ENCODE data around the gene OSR1.
A peak's percentile ranks its signal among the peaks of the same experiment; 100 is the strongest.

Gene OSR1

DNA sequence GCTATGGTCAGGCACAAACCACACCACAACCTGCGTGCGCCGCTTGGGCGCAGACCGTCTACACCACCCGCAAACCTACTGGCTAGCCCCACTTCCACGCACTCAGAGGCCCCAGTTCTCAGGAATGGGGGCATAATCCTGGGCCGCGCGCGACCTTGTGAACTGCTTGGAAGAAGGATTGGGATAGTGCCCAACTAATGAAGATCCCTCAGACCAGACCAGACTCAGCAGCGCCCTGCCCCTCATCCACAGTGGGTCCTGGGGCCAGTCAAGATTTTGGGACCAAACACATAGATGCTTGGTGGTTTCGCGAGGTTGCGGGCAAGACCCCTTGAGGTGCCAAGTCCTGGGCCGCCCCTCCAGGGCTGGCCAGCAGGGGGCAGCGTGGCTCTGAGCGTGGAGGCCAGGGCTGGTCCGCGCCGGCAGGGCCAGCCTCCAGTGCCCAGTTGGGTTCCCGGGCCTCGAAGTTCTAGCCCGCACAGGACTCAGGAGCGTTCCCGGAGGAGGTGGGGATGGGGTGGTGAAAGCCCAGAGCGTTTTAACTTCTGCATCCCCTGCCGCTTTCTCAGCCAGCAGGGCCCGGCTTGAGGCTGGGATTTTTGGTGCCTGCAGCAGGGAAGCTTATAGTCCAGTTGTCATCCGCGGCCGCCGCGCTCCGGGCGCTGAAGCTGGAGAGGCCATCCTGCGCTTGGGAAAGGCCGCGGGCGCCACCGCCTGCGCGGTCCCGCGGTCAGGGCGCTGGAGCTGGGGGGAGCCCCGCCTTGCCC is 8.3 kb downstream of the OSR1 start:
- no peaks in the 10 kb centered on the region for H3K27me3 ChIP-seq (ENCODE audit: control insufficient read depth, insufficient read depth, low read length)
- H3K9ac ChIP-seq (ENCODE audit: low read depth, low read length): no peak overlapping the region
- no peaks in the 10 kb centered on the region for H3K9me3 ChIP-seq (replicated peaks; ENCODE audit: low read length)
- peaks cover 6% of the 10 kb centered on the region for H3K4me1 ChIP-seq (ENCODE audit: control insufficient read depth, insufficient read depth, low read length)
- H3K4me2 ChIP-seq (ENCODE audit: low read length): peak overlapping the region; percentile 41
- H3K4me3 ChIP-seq (ENCODE audit: low read length): no peak overlapping the region
- peaks cover 24% of the 10 kb centered on the region for H3K36me3 ChIP-seq (ENCODE audit: insufficient read depth, low read length)

DNA sequence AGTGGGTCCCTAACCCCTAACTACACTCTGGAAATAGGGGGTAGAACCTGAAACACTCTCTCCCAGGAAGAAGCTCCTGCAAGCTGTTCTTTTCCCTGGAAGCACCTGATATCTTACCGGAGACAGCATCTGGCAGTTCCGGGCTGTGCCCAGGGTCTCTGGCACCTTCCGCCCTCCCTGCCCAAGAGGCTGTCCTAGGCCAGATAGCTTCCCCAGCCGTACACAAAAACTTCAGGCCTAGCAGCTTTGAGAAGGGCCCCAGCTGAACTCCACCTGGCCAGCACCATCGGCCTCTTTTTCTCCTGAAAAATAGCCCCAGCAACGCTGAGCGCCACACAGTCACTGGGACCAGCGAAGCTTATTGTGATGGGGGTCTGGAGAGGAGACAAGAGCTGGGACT is 9.7 kb downstream of the OSR1 start:
- Histone ChIP-seq H3K4me2 (ENCODE audit: low read length) (no peak overlapping the region), H3K4me1 (ENCODE audit: control insufficient read depth, insufficient read depth, low read length) (peaks cover 6% of the 10 kb centered on the region), H3K9me3 (replicated peaks; ENCODE audit: low read length) (no peaks in the 10 kb centered on the region), H3K36me3 (ENCODE audit: insufficient read depth, low read length) (peaks cover 24% of the 10 kb centered on the region), H3K9ac (ENCODE audit: low read depth, low read length) (peak overlapping the region; percentile 96), H3K4me3 (ENCODE audit: low read length) (peak overlapping the region; percentile 86), H3K27me3 (ENCODE audit: control insufficient read depth, insufficient read depth, low read length) (no peaks in the 10 kb centered on the region)

DNA sequence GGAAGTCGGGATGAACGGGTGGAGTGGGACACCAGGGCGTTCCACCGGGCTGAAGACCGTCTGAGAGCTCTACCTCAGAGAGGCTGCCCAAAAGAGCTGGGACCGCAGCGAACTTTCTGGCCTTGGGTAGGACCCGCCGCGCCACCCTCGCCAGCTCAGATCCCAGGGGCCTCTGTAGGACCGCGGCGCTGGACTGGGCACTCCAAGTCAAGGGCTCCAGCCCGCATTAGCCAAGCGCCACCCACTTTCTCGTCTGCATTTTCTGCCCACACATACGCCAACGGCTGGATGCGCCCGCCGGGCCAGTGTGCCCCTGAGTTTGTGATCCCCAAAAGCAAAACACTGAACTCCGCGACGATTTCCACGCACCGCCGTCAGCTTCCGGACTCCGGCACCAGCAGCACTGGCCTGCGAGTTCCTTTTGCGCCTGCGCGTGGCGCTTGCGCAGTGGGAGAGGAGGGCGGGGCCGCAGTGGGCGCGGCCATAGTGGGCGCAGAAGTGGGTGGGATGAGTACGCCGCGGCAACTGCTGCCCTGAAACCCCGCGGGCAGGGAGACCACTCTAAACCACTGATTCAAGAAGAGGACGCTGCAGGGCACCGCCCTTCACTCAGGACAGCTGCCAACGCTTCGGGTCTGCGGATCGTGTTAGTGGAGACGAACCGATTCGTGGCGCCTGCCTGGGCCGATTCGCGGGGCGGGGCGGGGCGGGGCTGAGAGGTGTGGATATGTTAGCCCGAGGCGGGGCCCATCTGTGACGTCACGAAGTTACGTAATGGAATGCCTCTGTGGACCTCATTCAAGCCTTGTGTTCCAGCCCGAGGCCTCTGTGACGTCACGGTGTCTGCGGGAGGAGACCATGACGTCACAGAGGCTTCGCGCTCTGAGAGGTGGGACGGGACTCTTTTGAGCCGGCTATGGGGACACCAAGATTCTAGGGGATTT is 10.5 kb downstream of the OSR1 start:
- Histone ChIP-seq H3K4me1 (ENCODE audit: control insufficient read depth, insufficient read depth, low read length) (peaks cover 6% of the 10 kb centered on the region), H3K4me3 (ENCODE audit: low read length) (peak overlapping the region; percentile 86), H3K9ac (ENCODE audit: low read depth, low read length) (peak overlapping the region; percentile 96), H3K9me3 (replicated peaks; ENCODE audit: low read length) (no peaks in the 10 kb centered on the region), H3K36me3 (ENCODE audit: insufficient read depth, low read length) (peaks cover 17% of the 10 kb centered on the region), H3K27me3 (ENCODE audit: control insufficient read depth, insufficient read depth, low read length) (no peaks in the 10 kb centered on the region), H3K4me2 (ENCODE audit: low read length) (peak overlapping the region; percentile 83)

DNA sequence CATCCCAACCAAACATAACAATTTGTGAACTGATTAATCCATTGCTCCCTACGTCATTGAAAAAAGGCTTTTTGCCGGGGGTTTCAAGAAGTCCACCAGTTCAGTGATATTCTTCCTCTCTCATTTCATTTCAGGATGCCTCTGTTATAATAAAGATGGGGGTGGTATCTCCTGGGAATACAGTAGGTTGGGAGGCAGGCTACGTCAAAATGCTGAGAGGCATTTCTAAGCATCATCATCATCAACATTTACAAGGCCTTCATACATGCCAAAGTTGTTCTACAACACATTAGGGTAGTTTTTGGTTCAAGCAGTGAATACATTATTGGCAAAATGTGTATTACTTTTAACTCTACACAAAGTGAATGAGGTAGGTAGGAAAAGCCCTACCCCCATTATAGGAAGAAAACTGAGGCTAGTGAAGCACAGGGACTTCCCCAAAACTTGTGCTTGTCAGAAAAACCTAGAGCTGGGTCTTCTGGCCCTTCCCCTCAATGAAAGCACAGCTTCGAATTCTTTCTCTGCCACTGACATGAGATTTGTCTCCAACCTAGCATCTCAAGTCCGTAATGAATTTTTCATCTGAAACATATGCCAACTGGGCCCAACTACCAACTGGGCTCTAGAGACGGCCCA is 11.3 kb downstream of the OSR1 start:
- Histone ChIP-seq H3K4me2 (ENCODE audit: low read length) (peak overlapping the region; percentile 83), H3K36me3 (ENCODE audit: insufficient read depth, low read length) (peaks cover 10% of the 10 kb centered on the region), H3K4me1 (ENCODE audit: control insufficient read depth, insufficient read depth, low read length) (peaks cover 6% of the 10 kb centered on the region), H3K4me3 (ENCODE audit: low read length) (peak overlapping the region; percentile 86), H3K27me3 (ENCODE audit: control insufficient read depth, insufficient read depth, low read length) (no peaks in the 10 kb centered on the region), H3K9me3 (replicated peaks; ENCODE audit: low read length) (no peaks in the 10 kb centered on the region), H3K9ac (ENCODE audit: low read depth, low read length) (peak overlapping the region; percentile 96)

DNA sequence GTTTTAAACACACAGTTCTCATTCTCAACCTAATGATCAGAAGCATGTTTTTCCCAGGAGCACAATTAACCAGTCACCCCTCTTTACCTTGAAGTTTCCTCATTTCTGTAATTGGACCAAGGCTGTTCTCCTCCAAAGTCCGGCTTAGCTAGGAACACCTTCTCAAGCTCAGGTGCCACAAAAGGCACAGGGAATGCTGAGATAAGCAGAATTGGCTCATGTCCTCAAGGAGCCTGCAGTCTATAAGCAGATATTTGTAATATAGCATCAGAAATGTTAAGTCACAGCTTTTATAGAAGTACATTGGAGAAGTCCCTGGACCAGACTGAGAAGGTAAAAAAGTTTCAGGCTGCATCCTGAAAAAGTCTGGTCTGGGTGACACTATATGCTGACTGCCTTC is 20.7 kb downstream of the OSR1 start:
- no peaks in the 10 kb centered on the region for H3K4me1 ChIP-seq (ENCODE audit: control insufficient read depth, insufficient read depth, low read length)
- peaks cover 5% of the 10 kb centered on the region for H3K36me3 ChIP-seq (ENCODE audit: insufficient read depth, low read length)
- no peak overlapping the region for H3K4me2 ChIP-seq (ENCODE audit: low read length)
- H3K9ac ChIP-seq (ENCODE audit: low read depth, low read length): no peak overlapping the region
- H3K9me3 ChIP-seq (replicated peaks; ENCODE audit: low read length): no peaks in the 10 kb centered on the region
- no peak overlapping the region for H3K4me3 ChIP-seq (ENCODE audit: low read length)
- H3K27me3 ChIP-seq (ENCODE audit: control insufficient read depth, insufficient read depth, low read length): no peaks in the 10 kb centered on the region

DNA sequence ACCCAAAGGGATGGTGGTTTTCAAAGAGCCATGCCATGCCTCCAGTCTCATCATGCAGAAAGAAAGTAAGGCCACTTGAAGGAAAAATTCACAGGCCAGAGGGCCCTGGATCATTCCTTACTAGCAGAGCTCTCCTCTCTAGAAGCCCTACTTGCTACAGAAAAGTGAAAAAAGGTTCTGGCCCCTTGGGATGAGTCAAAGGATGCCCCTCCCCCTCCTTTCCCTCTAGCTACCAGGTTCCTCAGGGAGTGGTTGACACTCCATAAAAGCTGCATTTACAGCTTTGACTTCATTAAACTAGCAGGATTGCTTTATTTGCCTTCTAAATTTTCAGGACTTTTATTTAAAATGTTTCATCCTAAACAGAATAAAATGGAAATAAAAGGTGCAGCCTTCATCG is 21.2 kb downstream of the OSR1 start:
- H3K4me2 ChIP-seq (ENCODE audit: low read length): no peak overlapping the region
- peaks cover 5% of the 10 kb centered on the region for H3K36me3 ChIP-seq (ENCODE audit: insufficient read depth, low read length)

DNA sequence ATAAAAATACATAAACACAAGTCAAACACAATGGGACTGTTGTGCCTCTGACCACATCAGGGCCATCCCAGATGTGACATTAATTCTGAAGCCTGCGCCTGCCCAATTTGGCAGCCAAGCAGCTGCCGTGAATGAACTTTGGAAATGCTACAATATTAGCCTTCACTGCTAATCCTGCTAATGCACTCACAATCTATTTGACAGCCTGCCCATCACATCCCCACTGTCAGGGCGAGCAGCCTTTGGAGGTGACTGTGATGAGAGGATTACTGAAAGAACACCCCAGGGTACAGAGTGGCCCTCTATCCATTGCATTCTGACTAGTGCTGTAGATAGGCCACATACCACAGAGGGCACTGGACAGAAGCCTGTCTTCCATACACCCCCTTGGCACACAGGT is 21.6 kb downstream of the OSR1 start:
- Histone ChIP-seq H3K9me3 (replicated peaks; ENCODE audit: low read length) (no peaks in the 10 kb centered on the region), H3K9ac (ENCODE audit: low read depth, low read length) (no peak overlapping the region), H3K36me3 (ENCODE audit: insufficient read depth, low read length) (peaks cover 5% of the 10 kb centered on the region), H3K4me1 (ENCODE audit: control insufficient read depth, insufficient read depth, low read length) (no peaks in the 10 kb centered on the region), H3K27me3 (ENCODE audit: control insufficient read depth, insufficient read depth, low read length) (no peaks in the 10 kb centered on the region), H3K4me3 (ENCODE audit: low read length) (no peak overlapping the region), H3K4me2 (ENCODE audit: low read length) (no peak overlapping the region)

More for the DNA sequence above, 21.2 kb downstream of the OSR1 start:
- Histone ChIP-seq H3K9ac (ENCODE audit: low read depth, low read length) (no peak overlapping the region), H3K9me3 (replicated peaks; ENCODE audit: low read length) (no peaks in the 10 kb centered on the region), H3K4me1 (ENCODE audit: control insufficient read depth, insufficient read depth, low read length) (no peaks in the 10 kb centered on the region), H3K4me3 (ENCODE audit: low read length) (no peak overlapping the region), H3K27me3 (ENCODE audit: control insufficient read depth, insufficient read depth, low read length) (no peaks in the 10 kb centered on the region)

DNA sequence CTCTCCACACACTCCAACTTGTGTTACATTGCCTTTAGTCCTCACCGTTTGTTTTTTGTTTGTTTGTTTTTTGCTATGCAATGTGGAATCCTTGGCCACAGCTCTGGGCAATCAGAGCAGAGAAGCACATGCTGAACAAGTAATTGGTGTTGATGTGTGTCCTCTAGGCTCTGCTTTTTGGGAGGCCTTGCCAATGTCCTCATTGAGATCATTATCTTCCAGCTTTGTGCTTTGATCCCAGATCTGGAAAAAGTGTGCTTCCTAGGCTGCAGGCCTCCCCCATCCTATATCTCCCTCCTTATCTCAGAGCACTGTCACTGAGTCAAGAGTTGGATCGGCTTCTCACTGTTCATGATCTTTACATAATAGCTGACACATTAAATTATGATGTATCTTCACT is 25.9 kb downstream of the OSR1 start:
- H3K4me3 ChIP-seq (ENCODE audit: low read length): no peak overlapping the region
- no peak overlapping the region for H3K9ac ChIP-seq (ENCODE audit: low read depth, low read length)
- H3K9me3 ChIP-seq (replicated peaks; ENCODE audit: low read length): no peaks in the 10 kb centered on the region
- no peaks in the 10 kb centered on the region for H3K36me3 ChIP-seq (ENCODE audit: insufficient read depth, low read length)
- H3K27me3 ChIP-seq (ENCODE audit: control insufficient read depth, insufficient read depth, low read length): no peaks in the 10 kb centered on the region
- H3K4me2 ChIP-seq (ENCODE audit: low read length): no peak overlapping the region
- no peaks in the 10 kb centered on the region for H3K4me1 ChIP-seq (ENCODE audit: control insufficient read depth, insufficient read depth, low read length)

DNA sequence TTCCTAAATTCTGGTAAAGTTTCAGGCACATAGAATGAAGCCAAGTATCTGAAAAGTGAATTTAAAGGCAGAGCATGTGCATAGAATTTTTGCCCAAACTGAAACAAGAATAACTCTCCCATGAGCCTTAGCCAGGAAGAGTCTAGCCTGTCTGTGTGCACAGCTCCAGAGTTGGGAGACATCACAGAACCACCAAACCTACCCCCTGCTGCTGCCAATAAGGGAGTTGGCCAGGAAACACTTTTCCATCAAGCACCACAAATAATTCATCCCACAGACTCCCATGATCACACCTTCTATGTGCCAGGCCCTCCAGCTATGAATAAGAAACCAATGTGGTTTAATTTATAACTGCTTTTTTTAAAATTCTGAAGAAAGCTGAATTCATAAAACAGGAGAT is 27.0 kb downstream of the OSR1 start:
- H3K4me3 ChIP-seq (ENCODE audit: low read length): no peak overlapping the region

DNA sequence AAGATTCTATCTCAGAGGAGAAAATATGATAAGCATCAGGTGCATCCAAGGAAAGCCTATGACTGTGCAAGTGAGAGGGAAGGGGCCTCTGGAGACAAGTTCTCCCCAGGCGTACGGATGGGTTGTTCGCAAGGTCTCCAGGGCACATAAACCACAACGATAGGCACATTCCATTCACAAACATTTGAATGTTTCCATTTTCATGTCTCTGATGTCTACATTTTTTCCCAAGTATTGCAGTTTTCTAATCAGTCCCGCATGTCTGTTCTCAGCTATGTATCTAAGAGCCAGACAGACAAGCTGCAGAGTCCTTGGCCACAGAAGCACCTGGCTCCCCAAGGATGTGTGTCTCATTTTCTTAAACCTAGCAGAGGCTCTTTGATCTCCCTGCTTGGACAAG is 28.0 kb downstream of the OSR1 start:
- Histone ChIP-seq H3K36me3 (ENCODE audit: insufficient read depth, low read length) (no peaks in the 10 kb centered on the region), H3K4me3 (ENCODE audit: low read length) (no peak overlapping the region), H3K9me3 (replicated peaks; ENCODE audit: low read length) (no peaks in the 10 kb centered on the region), H3K4me1 (ENCODE audit: control insufficient read depth, insufficient read depth, low read length) (no peaks in the 10 kb centered on the region), H3K27me3 (ENCODE audit: control insufficient read depth, insufficient read depth, low read length) (no peaks in the 10 kb centered on the region), H3K9ac (ENCODE audit: low read depth, low read length) (no peak overlapping the region), H3K4me2 (ENCODE audit: low read length) (no peak overlapping the region)

More for the DNA sequence above, 27.0 kb downstream of the OSR1 start:
- Histone ChIP-seq H3K9me3 (replicated peaks; ENCODE audit: low read length) (no peaks in the 10 kb centered on the region), H3K36me3 (ENCODE audit: insufficient read depth, low read length) (no peaks in the 10 kb centered on the region), H3K27me3 (ENCODE audit: control insufficient read depth, insufficient read depth, low read length) (no peaks in the 10 kb centered on the region), H3K4me2 (ENCODE audit: low read length) (no peak overlapping the region), H3K9ac (ENCODE audit: low read depth, low read length) (no peak overlapping the region), H3K4me1 (ENCODE audit: control insufficient read depth, insufficient read depth, low read length) (no peaks in the 10 kb centered on the region)

DNA sequence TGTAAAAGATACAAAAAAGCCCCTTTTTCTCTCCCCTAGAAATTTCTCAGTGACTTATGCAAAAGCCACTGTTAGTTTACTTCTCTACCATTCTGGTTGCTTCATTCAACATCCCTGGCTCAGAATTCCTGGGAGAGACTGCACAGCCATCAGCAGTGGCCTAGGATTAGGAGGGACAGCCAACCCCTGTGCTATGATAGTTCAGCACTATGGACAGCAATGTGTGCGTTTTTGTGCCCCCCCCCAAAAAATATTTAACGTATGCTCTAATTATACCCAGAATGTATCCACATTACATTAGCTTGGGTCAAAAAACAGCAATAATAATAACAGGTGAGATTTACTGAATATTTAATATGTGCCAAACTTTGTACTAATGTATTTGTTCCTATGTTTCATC is 29.0 kb downstream of the OSR1 start:
- no peak overlapping the region for H3K4me2 ChIP-seq (ENCODE audit: low read length)
- no peaks in the 10 kb centered on the region for H3K4me1 ChIP-seq (ENCODE audit: control insufficient read depth, insufficient read depth, low read length)
- no peaks in the 10 kb centered on the region for H3K36me3 ChIP-seq (ENCODE audit: insufficient read depth, low read length)
- H3K9me3 ChIP-seq (replicated peaks; ENCODE audit: low read length): no peaks in the 10 kb centered on the region
- no peak overlapping the region for H3K9ac ChIP-seq (ENCODE audit: low read depth, low read length)
- no peaks in the 10 kb centered on the region for H3K27me3 ChIP-seq (ENCODE audit: control insufficient read depth, insufficient read depth, low read length)
- H3K4me3 ChIP-seq (ENCODE audit: low read length): no peak overlapping the region

Measured in skeletal muscle satellite cell (primary cell).